H1 (cell line): ENCODE data around the gene EIF3B.

Experiments
- CREB1 ChIP-seq: IDR thresholded peaks from 2 replicates; pipeline ENCODE4 v1.6.1; 2012; ENCODE audit warnings: inconsistent platforms
- CTCF ChIP-seq, 3 experiments: IDR thresholded peaks; 1 replicate in 2 of 3; 2 replicates in 1 of 3; pipeline versions ENCODE4 v1.5.1 to v1.6.1; 2011; ENCODE audit warnings: low read length in 3 of 3, mild to moderate bottlenecking in 3 of 3, inconsistent platforms in 2 of 3, low read depth in 1 of 3, moderate library complexity in 1 of 3; ENCODE audit not compliant: insufficient read depth in 1 of 3; ENCODE audit errors: control extremely low read depth in 1 of 3
- EGR1 ChIP-seq: IDR thresholded peaks from 2 replicates; pipeline ENCODE4 v1.6.1; 2011; ENCODE audit warnings: low read depth, low read length, borderline replicate concordance
- JUN ChIP-seq: IDR thresholded peaks from 2 replicates; pipeline ENCODE4 v1.6.1; 2011; ENCODE audit warnings: low read depth, mild to moderate bottlenecking, improper control_type of control experiment, low read length
- POLR2A ChIP-seq, 2 experiments: IDR thresholded peaks; 1 replicate in 1 of 2; 2 replicates in 1 of 2; pipeline ENCODE4 v1.6.1; 2011; ENCODE audit warnings: low read depth in 2 of 2, low read length in 2 of 2, mild to moderate bottlenecking in 2 of 2; ENCODE audit errors: control extremely low read depth in 1 of 2
- POLR2AphosphoS5 ChIP-seq: IDR thresholded peaks from 2 replicates; pipeline ENCODE4 v1.6.1; 2011; ENCODE audit warnings: low read depth, low read length
- SRF ChIP-seq: IDR thresholded peaks from 2 replicates; pipeline ENCODE4 v1.6.1; 2011; ENCODE audit warnings: mild to moderate bottlenecking, low read depth, low read length, moderate library complexity

- TF ChIP-seq POLR2AphosphoS5, result no peak
- no peak for TF ChIP-seq CTCF (IDR thresholded peaks at IDR 0.05; ENCODE audit: control extremely low read depth in 1 of 3, insufficient read depth in 1 of 3, low read depth in 1 of 3, low read length in 3 of 3)
- no peak for TF ChIP-seq POLR2A (IDR thresholded peaks at IDR 0.05; ENCODE audit: control extremely low read depth in 1 of 2, low read depth in 2 of 2, low read length in 2 of 2)
- TF ChIP-seq EGR1, result no peak
- no peak for TF ChIP-seq JUN
- TF ChIP-seq SRF, result no peak
- no peak for TF ChIP-seq CREB1
These were observed 25.8 kb downstream of the EIF3B start for GRCh38 chr7:2380461-2380860.
